C4-2B (cell line): ENCODE data around the gene DOCK9.

ENCODE experiments used
- CTCF ChIP-seq: fragments of 450-650 bp; conservative IDR thresholded peaks from 2 replicates; pipeline ENCODE4 v1.5.1; 2017; ENCODE audit warnings: mild to moderate bottlenecking
- ZFX ChIP-seq: fragments of 450-650 bp; IDR thresholded peaks from 2 replicates; pipeline ENCODE4 v1.6.1; 2017

- TF ChIP-seq CTCF: no peak
- no peak for TF ChIP-seq ZFX
Observed at GRCh38 chr13:98978280-98978679, 416 bp upstream of the DOCK9 start.
